GM21825 (cell line): ENCODE results near the gene MAP4K3.
"Not testable (repeated sequence)": the region's sequence is repeated elsewhere in the genome, so short reads cannot be mapped to it uniquely, and the experiment has no call there.

Source experiments
- ATAC-seq: cut with Tn5 transposase; IDR thresholded peaks from one replicate; pipeline ENCODE4 v1.9.1; 2021; ENCODE audit warnings: mild to moderate bottlenecking, moderate library complexity; ENCODE audit not compliant: unreplicated experiment

The MAP4K3 gene

GRCh38 chr2:39411181-39411944, 25.7 kb downstream of the MAP4K3 start:
- ATAC-seq: no peak

- ATAC-seq: no peak
Observed at GRCh38 chr2:39409697-39410389, 27.2 kb downstream of the MAP4K3 start.

GRCh38 chr2:39408351-39409136, 28.5 kb downstream of the MAP4K3 start:
- peak; percentile 48 for ATAC-seq

- no peak for ATAC-seq
Observed at GRCh38 chr2:39407516-39408296, 29.4 kb downstream of the MAP4K3 start.

GRCh38 chr2:39405364-39405763, 31.7 kb downstream of the MAP4K3 start:
- no peak for ATAC-seq

- ATAC-seq: no peak
Observed at GRCh38 chr2:39403311-39403710, 33.8 kb downstream of the MAP4K3 start.

GRCh38 chr2:39401319-39401718, 35.8 kb downstream of the MAP4K3 start:
- no peak for ATAC-seq

GRCh38 chr2:39399570-39399969, 37.5 kb downstream of the MAP4K3 start:
- ATAC-seq: no peak

- ATAC-seq: no peak
Observed at GRCh38 chr2:39395313-39395712, 41.8 kb downstream of the MAP4K3 start.

- no peak for ATAC-seq
Observed at GRCh38 chr2:39394516-39394961, 42.5 kb downstream of the MAP4K3 start.

GRCh38 chr2:39392672-39393071, 44.4 kb downstream of the MAP4K3 start:
- ATAC-seq: no peak

GRCh38 chr2:39390216-39390615, 46.9 kb downstream of the MAP4K3 start:
- no peak for ATAC-seq

GRCh38 chr2:39386064-39386463, 51.0 kb downstream of the MAP4K3 start:
- no peak for ATAC-seq

- ATAC-seq: no peak
Observed at GRCh38 chr2:39385172-39385571, 51.9 kb downstream of the MAP4K3 start.

- ATAC-seq: not testable (repeated sequence)
Observed at GRCh38 chr2:39384071-39384470, 53.0 kb downstream of the MAP4K3 start.

GRCh38 chr2:39383146-39383545, 53.9 kb downstream of the MAP4K3 start:
- ATAC-seq: no peak

- no peak for ATAC-seq
Observed at GRCh38 chr2:39381653-39382052, 55.4 kb downstream of the MAP4K3 start.

GRCh38 chr2:39380525-39381150, 56.4 kb downstream of the MAP4K3 start:
- no peak for ATAC-seq

- peak; percentile 73 for ATAC-seq
Observed at GRCh38 chr2:39379643-39380524, 57.2 kb downstream of the MAP4K3 start.
